ENCODE measurements around the gene SEC24B.
"Not testable (repeated sequence)": the region's sequence is repeated elsewhere in the genome, so short reads cannot be mapped to it uniquely, and the experiment has no call there.

Gene SEC24B

GRCh38 chr4:109432696-109433095, 919 bp upstream of the SEC24B start:
- DNase-seq: no peak

- DNase-seq: peak in 35 of 56 donors; percentile 3 to 60 (median 30)
Measured at GRCh38 chr4:109434007-109434971, 674 bp downstream of the SEC24B start.

- peak in 1 of 56 donors; percentile 3 for DNase-seq
Measured at GRCh38 chr4:109435635-109436034, 2.0 kb downstream of the SEC24B start.

DNA sequence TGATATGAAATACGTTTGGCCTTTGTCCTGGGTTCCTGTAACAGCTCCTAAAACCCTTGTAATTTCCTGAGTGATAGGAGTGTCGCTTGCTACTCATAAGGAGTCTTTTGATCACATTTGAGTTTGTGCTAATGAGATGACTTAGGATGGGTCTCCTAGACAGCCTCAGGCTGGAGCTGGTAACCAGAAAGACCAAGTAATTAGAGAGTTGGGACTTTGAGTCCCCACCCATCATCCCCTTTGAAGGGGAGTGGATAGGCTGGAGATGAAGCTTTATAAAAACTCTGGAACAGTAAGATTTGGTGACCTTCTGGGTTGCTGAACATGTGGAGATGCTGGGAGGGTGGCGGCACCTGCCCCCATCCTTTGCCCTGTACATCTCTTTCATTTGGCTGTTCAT, 2.9 kb downstream of the SEC24B start:
- DNase-seq: no peak

- DNase-seq: no peak
Measured at GRCh38 chr4:109440948-109441347, 7.3 kb downstream of the SEC24B start.

GRCh38 chr4:109441862-109442458, 8.3 kb downstream of the SEC24B start:
- no peak for DNase-seq

GRCh38 chr4:109444182-109444844, 10.7 kb downstream of the SEC24B start:
- no peak for DNase-seq

DNA sequence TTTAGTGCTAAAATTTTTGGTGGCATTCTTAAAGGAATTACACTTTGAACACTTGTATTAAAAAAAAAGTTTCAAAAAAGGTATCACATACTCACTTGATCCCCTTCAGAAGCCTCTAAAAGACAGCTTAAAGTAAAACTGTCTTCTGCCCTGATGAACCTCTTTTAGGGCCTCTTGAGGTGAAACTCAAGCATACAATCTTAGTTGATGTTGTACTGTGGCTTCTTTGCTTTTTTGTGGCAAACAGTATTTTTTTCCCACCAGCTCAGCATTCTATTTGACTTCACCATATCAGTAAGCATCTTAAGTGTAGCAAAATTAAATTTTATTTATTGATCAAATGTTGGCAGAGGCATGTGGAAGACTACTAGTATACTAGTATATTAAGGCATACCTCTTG, 13.7 kb downstream of the SEC24B start:
- no peak for DNase-seq

GRCh38 chr4:109451544-109452273, 18.1 kb downstream of the SEC24B start:
- no peak for DNase-seq

DNA sequence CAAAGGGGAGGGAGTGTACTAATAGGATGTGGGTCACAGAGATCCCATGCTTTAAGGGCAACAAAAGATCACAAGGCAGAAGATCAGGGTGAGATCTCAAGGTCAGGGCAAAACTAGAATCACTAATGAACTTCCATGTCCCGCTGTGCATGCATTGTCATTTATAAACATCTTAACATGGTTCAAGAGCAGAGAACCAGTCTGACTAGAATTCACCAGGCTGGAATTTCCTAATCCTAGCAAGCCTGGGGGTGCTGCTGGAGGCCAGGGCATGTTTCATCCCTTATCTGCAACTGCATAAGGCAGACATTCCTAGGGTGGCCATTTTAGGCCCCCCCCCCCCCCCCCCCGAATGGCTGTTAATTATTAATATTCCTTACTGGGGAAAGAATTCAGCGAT, 19.5 kb downstream of the SEC24B start:
- DNase-seq: not testable (repeated sequence)

- no peak for DNase-seq
Measured at GRCh38 chr4:109462297-109462696, 28.7 kb downstream of the SEC24B start.

- no peak for DNase-seq
Measured at GRCh38 chr4:109462802-109463201, 29.2 kb downstream of the SEC24B start.

DNA sequence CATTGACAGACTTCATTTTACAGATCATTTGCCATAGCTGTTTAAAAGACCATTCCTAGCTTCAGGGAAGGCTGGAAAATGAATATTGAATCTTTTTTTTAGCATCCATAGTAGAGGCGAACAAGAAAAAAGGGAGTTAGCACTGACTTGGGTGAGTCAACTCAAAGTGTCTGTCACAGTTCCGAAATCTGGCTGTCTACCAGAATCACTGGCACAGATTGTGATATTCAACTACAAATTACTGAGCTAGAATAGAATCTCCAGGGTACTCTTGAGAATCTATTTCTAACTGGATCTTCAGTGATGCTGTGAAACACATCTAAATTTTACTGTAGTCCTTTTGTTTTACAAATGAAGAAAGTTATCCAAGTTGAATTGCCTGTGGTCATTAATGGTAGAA, 31.5 kb downstream of the SEC24B start:
- DNase-seq: peak in 20 of 56 donors; percentile 0 to 56 (median 16)

GRCh38 chr4:109469915-109470314, 36.3 kb downstream of the SEC24B start:
- no peak for DNase-seq

DNA sequence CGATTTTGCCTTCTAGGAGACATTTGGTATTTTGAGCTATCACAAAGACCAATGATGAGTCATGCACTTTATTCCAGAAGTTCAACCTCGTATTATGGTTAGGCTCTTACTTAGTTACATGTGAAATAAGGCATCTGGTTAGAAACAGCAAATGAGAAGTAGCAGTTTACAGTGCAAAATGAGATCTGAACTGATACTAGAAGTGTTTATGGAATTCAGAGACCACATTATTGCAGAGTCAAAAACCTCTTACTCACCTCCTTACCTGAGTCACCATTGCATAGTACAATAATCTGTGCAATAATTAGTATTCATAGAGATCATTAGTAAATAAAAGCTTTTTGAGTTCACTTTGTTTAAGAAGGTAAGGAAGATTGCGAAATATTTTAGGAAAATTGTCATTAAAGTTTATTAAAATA, 38.7 kb downstream of the SEC24B start:
- no peak for DNase-seq

DNA sequence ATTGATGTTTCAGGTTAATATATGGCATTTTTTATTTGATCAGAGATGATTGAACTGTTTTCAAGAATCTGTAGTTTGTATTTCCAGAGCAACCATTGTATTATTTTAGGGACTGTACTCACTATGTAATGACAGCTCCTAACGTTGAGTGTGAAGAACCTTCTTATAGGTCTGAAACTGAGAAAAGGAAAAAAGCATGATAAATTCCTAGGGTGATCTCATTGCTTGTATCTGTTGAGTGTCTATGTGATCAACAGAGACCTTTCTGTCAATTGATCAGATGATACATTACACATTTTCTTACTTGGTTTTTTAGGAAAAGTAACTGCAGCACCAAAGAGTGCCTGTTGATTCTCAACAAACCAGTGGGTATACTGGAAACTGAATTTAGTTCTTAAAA, 40.2 kb downstream of the SEC24B start:
- no peak for DNase-seq

GRCh38 chr4:109486007-109486406, 52.4 kb downstream of the SEC24B start:
- no peak for DNase-seq

DNA sequence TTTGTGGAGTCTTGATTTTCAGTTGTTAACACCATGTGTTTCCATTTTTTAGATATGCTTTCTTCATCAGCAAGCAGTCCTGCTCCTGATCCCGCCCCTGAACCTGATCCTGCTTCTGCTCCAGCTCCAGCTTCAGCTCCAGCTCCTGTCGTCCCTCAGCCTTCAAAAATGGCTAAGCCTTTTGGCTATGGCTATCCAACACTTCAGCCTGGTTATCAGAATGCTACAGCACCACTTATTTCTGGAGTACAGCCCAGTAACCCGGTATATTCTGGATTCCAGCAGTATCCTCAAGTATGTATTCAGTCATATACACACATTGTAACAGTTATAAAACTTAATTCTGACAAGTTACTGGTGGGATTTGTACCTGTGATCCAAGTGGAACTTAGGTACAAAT, 60.9 kb downstream of the SEC24B start:
- DNase-seq: no peak

DNA sequence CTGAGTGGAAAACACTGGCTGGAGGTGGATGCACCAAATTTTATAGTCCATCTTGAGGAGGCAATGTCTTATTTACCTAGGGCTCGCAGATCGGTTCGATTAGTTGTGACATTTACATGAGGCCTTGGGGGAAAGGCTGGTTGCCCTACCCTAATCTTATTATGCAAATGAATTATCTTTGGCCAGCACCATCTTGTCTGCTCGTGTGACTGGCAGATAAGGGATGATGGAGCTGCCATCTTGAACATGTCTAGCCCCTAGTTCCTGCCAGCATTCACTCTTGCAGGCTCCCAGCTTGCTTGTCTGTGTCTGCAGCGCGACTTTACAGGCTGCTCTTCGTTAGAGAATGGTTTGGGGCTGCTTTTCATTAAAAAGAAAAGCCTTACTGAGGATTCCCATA, 61.9 kb downstream of the SEC24B start:
- no peak for DNase-seq

DNA sequence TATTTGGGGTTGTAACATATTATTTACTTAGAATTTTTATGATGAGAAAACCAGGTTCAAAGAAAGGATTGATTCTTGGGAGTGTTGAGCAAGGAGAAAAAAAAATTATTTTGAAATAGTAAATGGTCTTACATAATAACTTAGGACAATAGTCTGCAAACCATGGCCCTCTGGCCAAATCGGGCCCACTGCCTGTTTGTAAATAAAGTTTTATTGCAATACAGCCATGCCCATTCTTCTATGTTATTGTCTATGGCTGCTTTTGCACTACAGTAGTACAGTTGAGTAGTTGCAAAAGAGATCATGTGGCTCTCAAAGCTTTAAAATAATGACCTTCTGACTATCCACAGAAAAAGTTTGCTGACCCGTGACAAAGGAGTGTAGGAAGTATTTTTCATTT, 63.3 kb downstream of the SEC24B start:
- DNase-seq: no peak

DNA sequence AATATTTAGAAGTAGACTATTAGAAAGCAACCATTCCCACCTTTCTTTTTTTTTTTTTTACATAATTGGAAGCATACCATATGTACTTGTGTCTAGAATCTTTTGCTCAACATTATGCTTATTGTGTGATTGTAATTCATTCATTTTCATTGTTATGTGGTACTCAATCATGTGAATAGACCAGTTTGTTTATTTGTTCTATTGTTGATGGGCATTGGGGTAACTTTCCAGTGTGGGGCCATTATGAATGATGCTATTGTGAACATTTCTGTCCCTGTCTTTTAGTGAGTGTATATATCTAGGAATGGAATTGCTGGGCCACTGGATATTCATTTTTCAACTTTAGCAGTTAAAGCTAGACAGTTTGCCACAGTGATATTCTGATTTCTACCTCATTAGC, 63.9 kb downstream of the SEC24B start:
- DNase-seq: peak in 1 of 56 donors; percentile 3

DNA sequence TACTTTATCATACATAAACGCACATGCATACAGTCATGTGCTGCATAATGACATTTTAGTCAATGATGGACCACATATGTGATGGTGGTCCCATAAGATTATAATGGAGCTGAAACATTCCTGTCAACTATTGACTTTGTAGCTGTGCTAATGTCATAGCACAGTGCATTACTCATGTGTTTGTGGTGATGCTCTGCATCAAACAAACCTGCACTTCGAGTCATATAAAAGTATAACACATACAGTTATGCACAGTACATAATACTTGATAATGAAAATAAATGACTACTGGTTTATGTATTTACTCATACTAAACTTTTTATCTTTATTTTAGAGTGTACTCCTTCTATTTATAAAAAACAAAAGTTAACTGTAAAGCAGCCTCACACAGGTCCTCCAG, 65.9 kb downstream of the SEC24B start:
- DNase-seq: no peak
